Effector memory CD8-positive, alpha-beta T cell (primary cell): ENCODE results near the gene FAM163B.
"Not testable (repeated sequence)": the region's sequence is repeated elsewhere in the genome, so short reads cannot be mapped to it uniquely, and the experiment has no call there.

Experiments used
- ATAC-seq: fragments of 150-1000 bp; cut with Tn5 transposase; replicated peaks from 2 replicates; pipeline ENCODE4 v1.10.0; 2021; ENCODE audit warnings: mild to moderate bottlenecking, moderate library complexity
- DNase-seq, 3 experiments: peaks; one replicate each; pipeline ENCODE4 v3.0.0; 2021
- H3K27ac Mint-ChIP-seq, 2 donors: one replicate each; pipeline ENCODE4 v1.8.0; 2022; ENCODE audit warnings: mild to moderate bottlenecking in 2 of 2, mixed read lengths in 2 of 2, moderate library complexity in 2 of 2
- H3K27me3 Mint-ChIP-seq, 2 donors: one replicate each; pipeline ENCODE4 v1.8.0; 2022; ENCODE audit warnings: mixed read lengths in 2 of 2
- H3K36me3 Mint-ChIP-seq: one replicate; pipeline ENCODE4 v1.8.0; 2022; ENCODE audit warnings: mild to moderate bottlenecking, moderate library complexity, mixed read lengths; ENCODE audit not compliant: insufficient read depth
- H3K4me1 Mint-ChIP-seq, 2 donors: one replicate each; pipeline ENCODE4 v1.8.0; 2022; ENCODE audit warnings: low read depth in 2 of 2, mixed read lengths in 2 of 2
- H3K4me3 Mint-ChIP-seq, 2 donors: one replicate each; pipeline ENCODE4 v1.8.0; 2022; ENCODE audit warnings: mild to moderate bottlenecking in 2 of 2, mixed read lengths in 2 of 2, moderate library complexity in 2 of 2
- H3K9me3 Mint-ChIP-seq, 2 donors: one replicate each; pipeline ENCODE4 v1.8.0; 2022; ENCODE audit warnings: mixed read lengths in 2 of 2

FAM163B gene

DNA sequence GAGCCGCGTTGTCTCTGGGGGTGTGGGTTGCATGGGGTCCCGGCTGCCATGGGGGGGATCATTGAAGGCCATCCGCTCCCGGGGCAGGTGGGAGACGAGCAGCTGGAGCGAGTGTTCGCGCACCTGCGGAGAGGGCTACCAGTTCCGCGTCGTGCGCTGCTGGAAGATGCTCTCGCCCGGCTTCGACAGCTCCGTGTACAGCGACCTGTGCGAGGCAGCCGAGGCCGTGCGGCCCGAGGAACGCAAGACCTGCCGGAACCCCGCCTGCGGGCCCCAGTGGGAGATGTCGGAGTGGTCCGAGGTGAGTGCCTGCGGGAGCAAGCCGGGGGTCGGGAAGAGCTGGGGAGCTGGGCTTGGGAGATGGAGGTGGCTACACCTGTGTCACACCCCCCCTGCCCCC, 41.0 kb downstream of the FAM163B start:
- Mint-ChIP-seq H3K36me3 (peaks cover 16% of the 10 kb centered on the region), H3K4me1 (peaks cover 3 to 4% of the 10 kb centered on the region in 2 donors), H3K27me3 (peaks cover 0 to 17% of the 10 kb centered on the region in 2 donors), H3K4me3 (no peak overlapping the region), H3K27ac (no peak overlapping the region), H3K9me3 (peaks cover 0 to 1% of the 10 kb centered on the region in 2 donors)
- ATAC-seq (no peak), DNase-seq (no peak)

GRCh38 chr9:133566817-133567216, 42.4 kb downstream of the FAM163B start:
- no peak overlapping the region for H3K27ac Mint-ChIP-seq
- peaks cover 18% of the 10 kb centered on the region for H3K36me3 Mint-ChIP-seq
- no peak overlapping the region for H3K4me3 Mint-ChIP-seq
- DNase-seq = no peak
- ATAC-seq = no peak
- H3K4me1 Mint-ChIP-seq = peaks cover 3 to 4% of the 10 kb centered on the region in 2 donors
- H3K9me3 Mint-ChIP-seq = peaks cover 0 to 1% of the 10 kb centered on the region in 2 donors
- peaks cover 0 to 9% of the 10 kb centered on the region in 2 donors for H3K27me3 Mint-ChIP-seq

DNA sequence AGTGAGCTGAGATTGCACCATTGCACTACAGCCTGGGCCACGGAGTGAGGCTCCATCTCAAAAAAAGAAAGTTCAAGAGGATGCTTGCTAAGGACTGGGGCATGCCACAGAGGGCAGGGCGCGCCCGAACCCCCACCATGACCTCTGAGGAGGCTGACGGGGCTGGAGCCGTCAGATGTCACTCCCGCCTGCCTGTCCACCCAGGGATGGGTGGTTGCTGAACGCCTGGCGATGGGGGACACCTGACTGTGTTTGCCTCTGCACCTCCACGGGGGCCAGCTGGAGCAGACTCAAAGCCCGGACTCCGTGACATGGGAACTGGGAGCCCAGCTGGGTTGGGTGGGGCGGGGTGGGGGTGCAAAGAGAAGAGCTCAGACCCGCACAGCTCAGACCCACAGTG, 42.8 kb downstream of the FAM163B start:
- ATAC-seq (no peak), DNase-seq (no peak)
- Mint-ChIP-seq H3K9me3 (peaks cover 0 to 1% of the 10 kb centered on the region in 2 donors), H3K27ac (no peak overlapping the region), H3K4me3 (no peak overlapping the region), H3K4me1 (peaks cover 3 to 4% of the 10 kb centered on the region in 2 donors), H3K36me3 (peaks cover 18% of the 10 kb centered on the region), H3K27me3 (peaks cover 0 to 9% of the 10 kb centered on the region in 2 donors)

DNA sequence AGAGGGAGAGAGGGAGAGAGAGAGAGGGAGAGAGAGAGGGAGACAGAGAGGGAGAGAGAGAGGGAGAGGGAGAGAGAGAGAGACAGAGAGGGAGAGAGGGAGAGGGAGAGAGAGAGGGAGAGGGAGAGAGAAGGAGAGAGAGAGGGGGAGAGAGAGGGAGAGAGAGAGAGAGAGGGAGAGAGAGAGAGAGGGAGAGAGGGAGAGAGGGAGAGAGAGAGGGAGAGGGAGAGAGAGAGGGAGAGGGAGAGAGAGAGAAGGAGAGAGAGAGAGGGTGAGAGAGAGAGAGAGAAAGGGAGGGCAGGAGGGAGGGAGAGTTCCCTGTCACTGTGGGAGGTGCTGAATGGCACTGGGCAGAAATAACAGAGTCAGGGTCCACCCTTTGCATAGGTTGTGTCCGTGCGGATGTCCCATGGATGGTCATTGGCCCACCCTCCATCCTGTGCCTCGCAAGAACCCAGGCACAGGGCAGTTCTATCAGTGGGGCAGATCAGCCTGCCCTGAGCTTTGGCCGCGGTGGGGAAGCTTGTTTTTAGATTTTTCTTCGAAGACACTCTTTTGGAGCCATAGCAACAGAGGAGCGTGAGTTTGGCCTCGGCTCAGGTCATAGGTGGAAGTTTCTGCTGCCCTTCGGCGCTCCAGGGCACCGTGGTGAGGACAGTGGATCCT, 44.6 kb downstream of the FAM163B start:
- ATAC-seq (no peak), DNase-seq (no peak)

DNA sequence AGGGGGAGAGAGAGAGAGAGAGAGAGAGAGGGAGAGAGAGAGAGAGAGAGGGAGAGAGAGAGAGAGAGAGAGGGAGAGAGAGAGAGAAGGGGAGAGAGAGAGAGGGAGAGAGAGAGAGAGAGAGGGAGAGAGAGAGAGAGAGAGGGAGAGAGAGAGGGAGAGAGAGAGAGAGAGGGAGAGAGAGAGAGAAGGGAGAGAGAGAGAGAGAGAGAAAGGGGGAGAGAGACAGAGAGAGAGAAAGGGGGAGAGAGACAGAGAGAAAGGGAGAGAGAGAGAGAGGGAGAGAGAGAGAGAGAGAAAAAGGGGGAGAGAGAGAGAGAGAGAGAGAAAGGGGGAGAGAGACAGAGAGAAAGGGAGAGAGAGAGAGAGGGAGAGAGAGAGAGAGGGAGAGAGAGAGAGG, 45.4 kb downstream of the FAM163B start:
- H3K4me3 Mint-ChIP-seq = peak overlapping the region; percentile 2 to 54
- not testable (repeated sequence) for H3K9me3 Mint-ChIP-seq, H3K4me1 Mint-ChIP-seq, ATAC-seq, DNase-seq
- H3K36me3 Mint-ChIP-seq = peaks cover 18% of the 10 kb centered on the region
- peaks cover 3 to 21% of the 10 kb centered on the region in 2 donors for H3K27me3 Mint-ChIP-seq
- H3K27ac Mint-ChIP-seq = peak overlapping the region; percentile 81 to 95

More for the DNA sequence above, 44.6 kb downstream of the FAM163B start:
- H3K27ac Mint-ChIP-seq = peak overlapping the region; percentile 81 to 95
- H3K4me3 Mint-ChIP-seq = no peak overlapping the region
- peaks cover 0 to 15% of the 10 kb centered on the region in 2 donors for H3K27me3 Mint-ChIP-seq
- H3K4me1 Mint-ChIP-seq = peaks cover 3 to 4% of the 10 kb centered on the region in 2 donors
- peaks cover 18% of the 10 kb centered on the region for H3K36me3 Mint-ChIP-seq
- peaks cover 0 to 1% of the 10 kb centered on the region in 2 donors for H3K9me3 Mint-ChIP-seq

DNA sequence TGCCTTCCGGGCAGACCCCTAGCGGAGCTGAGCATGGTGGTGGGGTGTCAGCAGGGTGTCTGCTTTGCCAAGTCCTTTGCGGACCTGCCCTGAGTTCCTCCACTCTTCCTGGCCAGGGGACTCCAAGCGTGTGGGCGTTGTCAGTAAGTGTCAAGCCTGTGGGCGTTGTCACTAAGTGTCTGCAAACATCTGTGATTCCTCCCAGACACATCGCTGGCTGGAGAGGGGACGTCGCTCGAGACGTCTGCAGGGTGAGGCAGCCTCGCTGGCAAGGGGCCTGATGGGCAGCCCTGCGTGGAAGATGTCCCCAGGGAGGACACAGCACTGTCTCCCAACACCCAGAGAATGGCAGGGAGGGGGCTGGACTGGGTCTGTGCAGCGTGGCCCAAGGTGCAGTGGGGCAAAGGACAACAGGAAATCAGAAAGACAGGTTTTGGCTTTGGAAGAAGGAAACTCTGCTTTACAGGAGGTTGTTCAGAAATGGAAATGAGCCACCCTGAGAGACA, 45.8 kb downstream of the FAM163B start:
- peaks cover 0 to 1% of the 10 kb centered on the region in 2 donors for H3K9me3 Mint-ChIP-seq
- H3K4me3 Mint-ChIP-seq = peak overlapping the region; percentile 2 to 54
- peaks cover 3 to 4% of the 10 kb centered on the region in 2 donors for H3K4me1 Mint-ChIP-seq
- DNase-seq (no peak), ATAC-seq (no peak)
- peaks cover 8 to 23% of the 10 kb centered on the region in 2 donors for H3K27me3 Mint-ChIP-seq
- H3K36me3 Mint-ChIP-seq = peaks cover 18% of the 10 kb centered on the region
- peak overlapping the region; percentile 81 to 95 for H3K27ac Mint-ChIP-seq

DNA sequence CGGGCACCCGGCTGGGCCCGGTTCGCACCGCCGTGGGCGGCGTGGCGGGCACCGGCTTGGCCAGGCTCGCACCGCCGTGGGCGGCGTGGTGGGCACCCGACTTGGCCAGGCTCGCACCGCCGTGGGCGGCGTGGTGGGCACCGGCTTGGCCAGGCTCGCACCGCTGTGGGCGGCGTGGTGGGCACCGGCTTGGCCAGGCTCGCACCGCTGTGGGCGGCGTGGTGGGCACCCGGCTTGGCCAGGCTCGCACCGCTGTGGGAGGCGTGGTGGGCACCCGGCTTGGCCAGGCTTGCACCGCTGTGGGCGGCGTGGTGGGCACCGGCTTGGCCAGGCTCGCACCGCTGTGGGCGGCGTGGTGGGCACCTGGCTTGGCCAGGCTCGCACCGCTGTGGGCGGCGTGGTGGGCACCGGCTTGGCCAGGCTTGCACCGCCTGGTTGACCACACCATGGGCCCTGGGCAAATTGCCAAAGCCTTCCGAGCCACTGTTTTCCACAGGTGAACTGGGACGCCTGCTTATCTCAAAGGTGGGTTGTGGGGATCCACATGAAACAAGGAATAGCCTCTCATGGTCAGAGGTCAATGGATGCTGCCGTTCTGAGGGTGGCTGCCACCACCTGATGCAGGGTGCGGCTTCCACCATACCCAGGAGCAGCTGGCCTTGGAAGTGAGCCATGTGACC, 46.4 kb downstream of the FAM163B start:
- H3K27me3 Mint-ChIP-seq = peaks cover 14 to 23% of the 10 kb centered on the region in 2 donors
- no peak overlapping the region for H3K4me3 Mint-ChIP-seq
- no peak for ATAC-seq
- no peak for DNase-seq
- peaks cover 18% of the 10 kb centered on the region for H3K36me3 Mint-ChIP-seq
- H3K4me1 Mint-ChIP-seq = peaks cover 7 to 8% of the 10 kb centered on the region in 2 donors
- H3K9me3 Mint-ChIP-seq = peaks cover 0 to 1% of the 10 kb centered on the region in 2 donors
- peak overlapping the region in 1 of 2 donors; percentile 81 for H3K27ac Mint-ChIP-seq

- peaks cover 20 to 29% of the 10 kb centered on the region in 2 donors for H3K27me3 Mint-ChIP-seq
- DNase-seq = no peak
- H3K27ac Mint-ChIP-seq = no peak overlapping the region
- no peak for ATAC-seq
- peaks cover 18% of the 10 kb centered on the region for H3K36me3 Mint-ChIP-seq
- H3K9me3 Mint-ChIP-seq = peaks cover 0 to 1% of the 10 kb centered on the region in 2 donors
- H3K4me1 Mint-ChIP-seq = peaks cover 8 to 9% of the 10 kb centered on the region in 2 donors
- no peak overlapping the region for H3K4me3 Mint-ChIP-seq
Measured at GRCh38 chr9:133561976-133562554, 47.1 kb downstream of the FAM163B start.

DNA sequence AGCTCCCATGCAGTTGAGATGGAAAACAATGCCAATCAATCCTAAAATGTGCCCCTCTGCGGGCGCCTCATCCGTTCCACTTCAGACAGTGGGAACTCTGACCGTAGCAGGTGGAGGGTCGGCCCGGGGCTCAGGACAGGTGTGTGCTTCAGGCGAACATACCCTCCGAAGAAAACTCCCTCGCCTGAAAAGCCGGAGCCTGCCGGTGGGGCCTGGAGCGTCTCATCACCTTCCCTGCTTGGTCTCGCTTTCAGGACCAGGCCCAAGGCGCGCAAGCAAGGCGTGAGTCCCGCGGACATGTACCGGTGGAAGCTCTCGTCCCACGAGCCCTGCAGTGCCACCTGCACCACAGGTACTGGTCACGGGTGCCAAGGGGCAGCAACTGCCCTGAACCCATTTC, 48.2 kb downstream of the FAM163B start:
- H3K4me3 Mint-ChIP-seq = no peak overlapping the region
- peaks cover 24 to 35% of the 10 kb centered on the region in 2 donors for H3K27me3 Mint-ChIP-seq
- no peak for ATAC-seq
- peaks cover 0 to 1% of the 10 kb centered on the region in 2 donors for H3K9me3 Mint-ChIP-seq
- no peak overlapping the region for H3K27ac Mint-ChIP-seq
- DNase-seq = no peak
- peaks cover 8 to 9% of the 10 kb centered on the region in 2 donors for H3K4me1 Mint-ChIP-seq
- H3K36me3 Mint-ChIP-seq = peaks cover 18% of the 10 kb centered on the region

DNA sequence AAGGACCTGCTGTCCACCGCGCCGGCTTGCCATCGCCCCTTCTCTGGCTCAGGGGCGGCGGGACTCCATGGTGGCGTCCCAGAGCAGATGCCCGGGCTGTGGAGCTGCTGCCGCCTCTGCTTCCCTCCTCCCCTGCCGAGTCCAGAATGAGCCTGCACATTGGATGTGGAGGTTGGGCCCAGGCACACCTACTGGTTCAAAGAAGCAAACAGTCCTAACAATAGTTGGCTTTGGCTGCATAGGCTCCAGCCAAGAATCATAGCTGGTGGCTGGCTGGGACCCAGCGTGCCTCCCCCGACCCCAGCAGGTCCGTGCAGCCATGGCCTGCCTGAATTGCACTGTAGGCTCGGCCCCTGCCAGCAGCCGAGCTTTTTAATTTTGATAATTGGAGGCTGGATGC, 48.9 kb downstream of the FAM163B start:
- Mint-ChIP-seq H3K9me3 (peaks cover 0 to 1% of the 10 kb centered on the region in 2 donors), H3K4me1 (peaks cover 8 to 9% of the 10 kb centered on the region in 2 donors), H3K4me3 (no peak overlapping the region), H3K27ac (no peak overlapping the region), H3K27me3 (peaks cover 24 to 41% of the 10 kb centered on the region in 2 donors), H3K36me3 (peaks cover 18% of the 10 kb centered on the region)
- no peak for ATAC-seq
- no peak for DNase-seq

GRCh38 chr9:133558191-133559126, 50.7 kb downstream of the FAM163B start:
- Mint-ChIP-seq H3K27me3 (peaks cover 24 to 46% of the 10 kb centered on the region in 2 donors), H3K4me1 (peaks cover 6 to 7% of the 10 kb centered on the region in 2 donors), H3K4me3 (peak overlapping the region in 1 of 2 donors; percentile 27), H3K36me3 (peaks cover 5% of the 10 kb centered on the region), H3K9me3 (no peaks in the 10 kb centered on the region), H3K27ac (no peak overlapping the region)
- ATAC-seq = no peak
- DNase-seq = no peak

DNA sequence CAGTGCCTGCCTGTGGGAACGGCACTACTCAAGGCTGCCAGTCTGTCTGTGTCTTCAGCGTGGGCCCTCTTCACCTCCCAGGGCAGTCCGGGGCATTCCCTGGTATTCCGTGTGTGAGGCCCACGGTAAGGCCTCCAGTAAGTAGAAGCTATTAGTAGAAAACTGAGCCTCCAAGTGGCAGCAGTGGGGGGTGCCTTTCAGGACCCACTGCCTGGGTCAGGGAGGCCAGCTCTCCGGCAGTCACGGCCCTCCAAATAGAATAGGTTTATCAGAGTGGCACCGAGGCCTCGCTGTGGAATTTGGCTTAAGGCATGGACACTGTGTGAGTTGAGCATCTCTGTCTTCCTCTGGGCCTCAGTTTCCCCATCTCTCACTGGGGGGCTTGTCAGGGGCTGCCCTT, 51.6 kb downstream of the FAM163B start:
- no peak overlapping the region for H3K4me3 Mint-ChIP-seq

More for the DNA sequence above, 51.6 kb downstream of the FAM163B start:
- H3K27ac Mint-ChIP-seq = no peak overlapping the region
- H3K4me1 Mint-ChIP-seq = peaks cover 5% of the 10 kb centered on the region in 2 donors
- ATAC-seq (no peak), DNase-seq (no peak)
- H3K27me3 Mint-ChIP-seq = peaks cover 24 to 55% of the 10 kb centered on the region in 2 donors
- no peaks in the 10 kb centered on the region for H3K36me3 Mint-ChIP-seq
- H3K9me3 Mint-ChIP-seq = no peaks in the 10 kb centered on the region
